GM12891 (cell line): ENCODE measurements around the gene ZCCHC24.

Source experiments
- POLR2A ChIP-seq: IDR thresholded peaks from 2 replicates; pipeline ENCODE4 v1.6.1; 2011; ENCODE audit warnings: low read depth, low read length, control low read depth
- POLR2AphosphoS5 ChIP-seq: IDR thresholded peaks from 2 replicates; pipeline ENCODE4 v1.6.1; 2011; ENCODE audit warnings: low read depth, low read length, control low read depth
- SPI1 ChIP-seq: IDR thresholded peaks from 2 replicates; pipeline ENCODE4 v1.6.1; 2011; ENCODE audit warnings: low read depth, low read length, control low read depth

DNA sequence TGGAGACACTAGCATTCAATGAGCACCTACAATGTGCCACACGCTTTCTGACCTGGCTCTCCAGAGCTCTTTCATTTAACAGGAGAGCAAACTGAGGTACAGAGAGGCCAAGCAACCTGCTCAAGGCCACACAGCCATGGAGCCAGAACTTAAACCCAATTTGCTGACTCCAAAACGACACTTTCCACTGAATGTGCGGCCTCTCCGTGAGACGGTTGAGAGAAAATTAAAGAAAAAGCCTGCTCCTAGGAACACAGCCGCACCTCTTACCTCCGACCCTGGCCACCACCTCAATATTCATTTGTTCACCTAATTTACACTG lies 42.8 kb downstream of the ZCCHC24 start:
- TF ChIP-seq SPI1: no peak
- TF ChIP-seq POLR2A: no peak
- no peak for TF ChIP-seq POLR2AphosphoS5
